Right atrium auricular region (tissue), 2 donors: ENCODE data around the gene NTNG2. TPM values are rescaled to one million over a fixed set of nuclear protein-coding genes. Genes with fewer than 3 reads are reported as not detected.

ENCODE experiments used
- DNase-seq: peaks from one replicate; pipeline ENCODE4 v3.0.0-alpha.2; 2019; ENCODE audit warnings: low spot score
- H3K27ac ChIP-seq, 2 donors: fragments of 200-600 bp; sonication (generic); 1 replicate in 1 of 2; 2 replicates in 1 of 2; pipeline ENCODE4 v1.5.1; 2016 to 2019
- H3K27me3 ChIP-seq, 2 donors: fragments of 200-600 bp; sonication (generic); one replicate each; pipeline versions ENCODE4 v1.5.1 to v1.6.0; 2017 to 2019
- H3K36me3 ChIP-seq: fragments of 200-600 bp; sonication (generic); one replicate; pipeline ENCODE4 v1.5.1; 2016
- H3K4me1 ChIP-seq, 2 donors: fragments of 200-600 bp; sonication (generic); one replicate each; pipeline versions ENCODE4 v1.5.1 to v1.6.0; 2017 to 2019
- H3K4me3 ChIP-seq, 2 donors: fragments of 200-600 bp; sonication (generic); 1 replicate in 1 of 2; 2 replicates in 1 of 2; pipeline ENCODE4 v1.5.1; 2017 to 2019; ENCODE audit warnings: mild to moderate bottlenecking in 1 of 2, moderate library complexity in 1 of 2
- H3K9me3 ChIP-seq, 2 donors: fragments of 200-600 bp; sonication (generic); one replicate each; pipeline ENCODE4 v1.5.1; 2019
- total RNA-seq, 2 donors: library from RNA; depleted of rRNA; stranded (reverse); fragments of >200 nt; gene quantifications; one replicate each; pipeline ENCODE4 v1.1.0, GENCODE V29; 2016
- TF ChIP-seq, protein P1 (sequence below), 2 donors: fragments of 200-600 bp; sonication (generic); IDR thresholded peaks; one replicate each; pipeline ENCODE4 v1.5.1; 2019; ENCODE audit warnings: antibody characterized with exemption in 2 of 2

NTNG2 gene
- total RNA-seq, 2 donors from 2014 or later, result 5.2 to 16.9 TPM

DNA sequence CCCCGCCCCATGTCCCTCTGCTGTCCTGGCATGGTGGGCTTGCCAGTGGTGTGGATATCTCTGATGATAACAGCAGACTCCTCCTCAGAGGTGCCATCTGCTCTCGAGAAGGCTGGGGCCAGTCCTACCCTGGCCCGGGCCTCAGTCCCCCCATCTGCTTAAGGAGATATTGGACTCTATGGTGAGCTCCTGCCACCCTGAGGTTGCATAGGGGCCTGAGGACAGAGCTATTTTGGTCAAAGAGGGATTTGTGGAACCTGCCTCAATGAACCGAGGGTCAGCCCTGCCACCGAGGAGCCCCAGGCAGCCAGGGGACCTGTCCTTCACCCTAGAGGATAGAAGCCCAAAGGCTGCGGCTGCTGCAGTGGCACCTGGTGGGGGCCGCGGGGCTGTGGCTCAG, 32.6 kb downstream of the NTNG2 start:
- no peak overlapping the region for H3K4me3 ChIP-seq
- no peaks in the 10 kb centered on the region for H3K4me1 ChIP-seq
- H3K27me3 ChIP-seq, result no peaks in the 10 kb centered on the region
- DNase-seq, result no peak
- TF ChIP-seq, protein P1, sequence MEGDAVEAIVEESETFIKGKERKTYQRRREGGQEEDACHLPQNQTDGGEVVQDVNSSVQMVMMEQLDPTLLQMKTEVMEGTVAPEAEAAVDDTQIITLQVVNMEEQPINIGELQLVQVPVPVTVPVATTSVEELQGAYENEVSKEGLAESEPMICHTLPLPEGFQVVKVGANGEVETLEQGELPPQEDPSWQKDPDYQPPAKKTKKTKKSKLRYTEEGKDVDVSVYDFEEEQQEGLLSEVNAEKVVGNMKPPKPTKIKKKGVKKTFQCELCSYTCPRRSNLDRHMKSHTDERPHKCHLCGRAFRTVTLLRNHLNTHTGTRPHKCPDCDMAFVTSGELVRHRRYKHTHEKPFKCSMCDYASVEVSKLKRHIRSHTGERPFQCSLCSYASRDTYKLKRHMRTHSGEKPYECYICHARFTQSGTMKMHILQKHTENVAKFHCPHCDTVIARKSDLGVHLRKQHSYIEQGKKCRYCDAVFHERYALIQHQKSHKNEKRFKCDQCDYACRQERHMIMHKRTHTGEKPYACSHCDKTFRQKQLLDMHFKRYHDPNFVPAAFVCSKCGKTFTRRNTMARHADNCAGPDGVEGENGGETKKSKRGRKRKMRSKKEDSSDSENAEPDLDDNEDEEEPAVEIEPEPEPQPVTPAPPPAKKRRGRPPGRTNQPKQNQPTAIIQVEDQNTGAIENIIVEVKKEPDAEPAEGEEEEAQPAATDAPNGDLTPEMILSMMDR (IDR thresholded peaks at IDR 0.05), result no peak
- H3K27ac ChIP-seq, result no peak overlapping the region
- H3K9me3 ChIP-seq, result no peaks in the 10 kb centered on the region
- no peaks in the 10 kb centered on the region for H3K36me3 ChIP-seq

DNA sequence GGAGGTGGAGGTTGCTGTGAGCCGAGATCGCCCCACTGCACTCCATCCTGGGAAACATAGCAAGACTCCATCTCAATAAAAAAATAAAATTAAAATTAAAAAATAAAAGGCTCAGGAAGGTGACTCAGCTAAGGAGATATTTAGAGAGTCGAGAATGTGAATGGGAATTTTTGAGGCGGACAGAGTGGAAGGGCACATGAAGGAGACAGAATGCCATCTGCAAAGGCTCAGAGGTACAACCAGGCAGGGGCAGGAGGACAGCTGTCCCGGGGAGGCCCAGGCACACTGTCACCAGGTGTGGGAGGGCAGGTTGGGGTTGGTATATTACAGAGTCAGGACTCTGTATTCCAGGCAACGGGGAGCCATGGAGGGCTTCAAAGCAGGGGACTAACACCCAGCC, 35.5 kb downstream of the NTNG2 start:
- H3K27me3 ChIP-seq, result no peaks in the 10 kb centered on the region
- H3K4me1 ChIP-seq, result no peaks in the 10 kb centered on the region
- H3K27ac ChIP-seq, result no peak overlapping the region
- DNase-seq, result no peak
- H3K4me3 ChIP-seq, result no peak overlapping the region
- no peaks in the 10 kb centered on the region for H3K36me3 ChIP-seq
- H3K9me3 ChIP-seq, result no peaks in the 10 kb centered on the region
- TF ChIP-seq, protein P1 (IDR thresholded peaks at IDR 0.05), result no peak

DNA sequence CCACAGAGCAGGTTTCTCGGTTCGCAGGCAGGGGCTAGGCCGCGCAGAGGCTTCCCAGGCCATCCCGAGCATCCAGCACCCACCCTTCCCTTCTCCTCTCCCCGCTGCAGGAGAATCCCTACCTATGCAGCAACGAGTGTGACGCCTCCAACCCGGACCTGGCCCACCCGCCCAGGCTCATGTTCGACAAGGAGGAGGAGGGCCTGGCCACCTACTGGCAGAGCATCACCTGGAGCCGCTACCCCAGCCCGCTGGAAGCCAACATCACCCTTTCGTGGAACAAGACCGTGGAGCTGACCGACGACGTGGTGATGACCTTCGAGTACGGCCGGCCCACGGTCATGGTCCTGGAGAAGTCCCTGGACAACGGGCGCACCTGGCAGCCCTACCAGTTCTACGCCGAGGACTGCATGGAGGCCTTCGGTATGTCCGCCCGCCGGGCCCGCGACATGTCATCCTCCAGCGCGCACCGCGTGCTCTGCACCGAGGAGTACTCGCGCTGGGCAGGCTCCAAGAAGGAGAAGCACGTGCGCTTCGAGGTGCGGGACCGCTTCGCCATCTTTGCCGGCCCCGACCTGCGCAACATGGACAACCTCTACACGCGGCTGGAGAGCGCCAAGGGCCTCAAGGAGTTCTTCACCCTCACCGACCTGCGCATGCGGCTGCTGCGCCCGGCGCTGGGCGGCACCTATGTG, 36.1 kb downstream of the NTNG2 start:
- Histone ChIP-seq H3K36me3 (no peaks in the 10 kb centered on the region), H3K27ac (no peak overlapping the region), H3K4me3 (no peak overlapping the region), H3K9me3 (no peaks in the 10 kb centered on the region), H3K27me3 (no peaks in the 10 kb centered on the region), H3K4me1 (no peaks in the 10 kb centered on the region)
- no peak for DNase-seq
- TF ChIP-seq, protein P1 (IDR thresholded peaks at IDR 0.05), result no peak

DNA sequence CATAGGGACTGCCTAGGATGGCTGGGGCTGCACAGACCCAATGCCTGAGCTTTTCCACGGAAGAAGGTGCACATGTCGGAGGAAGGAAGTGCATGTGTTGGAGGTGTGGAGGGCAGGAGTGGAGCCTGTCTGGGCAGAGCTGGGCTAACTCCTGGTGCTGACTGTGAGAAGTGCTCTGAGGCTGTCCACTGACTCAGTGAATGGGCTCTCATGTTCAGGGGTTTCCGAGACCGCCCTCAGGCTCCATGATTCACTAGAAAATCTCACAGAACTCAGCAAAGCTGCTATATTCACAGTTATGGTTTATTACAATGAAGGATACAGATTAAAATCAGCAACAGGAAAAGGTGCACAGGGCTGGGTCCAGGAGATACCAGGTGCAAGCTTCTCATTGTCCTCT, 37.2 kb downstream of the NTNG2 start:
- TF ChIP-seq, protein P1 (IDR thresholded peaks at IDR 0.05), result no peak
- Histone ChIP-seq H3K27me3 (no peaks in the 10 kb centered on the region), H3K27ac (no peak overlapping the region)

DNA sequence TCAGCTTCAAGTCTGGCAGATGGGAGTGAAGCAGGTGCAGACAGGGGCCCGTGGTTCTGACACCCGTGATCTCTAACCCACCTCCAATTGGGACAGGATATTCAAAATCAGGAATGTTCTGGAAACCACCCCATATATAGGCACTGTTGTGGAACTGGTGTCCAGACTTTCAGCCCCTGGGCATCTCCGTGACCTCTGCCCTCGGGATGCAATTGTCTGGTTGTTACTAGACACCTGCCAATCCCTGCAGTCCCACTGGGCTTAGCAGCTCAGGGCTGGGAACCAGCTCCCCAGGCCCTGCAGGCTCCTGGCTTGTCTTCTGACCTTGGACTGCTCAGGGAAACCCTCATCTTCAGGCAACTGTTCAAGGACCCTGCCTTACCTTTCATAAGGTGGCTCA, 38.8 kb downstream of the NTNG2 start:
- Histone ChIP-seq H3K9me3 (no peaks in the 10 kb centered on the region), H3K36me3 (no peaks in the 10 kb centered on the region), H3K27ac (no peak overlapping the region), H3K4me3 (no peak overlapping the region), H3K27me3 (no peaks in the 10 kb centered on the region), H3K4me1 (no peaks in the 10 kb centered on the region)
- DNase-seq, result no peak
- TF ChIP-seq, protein P1 (IDR thresholded peaks at IDR 0.05), result no peak

More for the DNA sequence above, 37.2 kb downstream of the NTNG2 start:
- Histone ChIP-seq H3K4me1 (no peaks in the 10 kb centered on the region), H3K36me3 (no peaks in the 10 kb centered on the region), H3K4me3 (no peak overlapping the region), H3K9me3 (no peaks in the 10 kb centered on the region)
- DNase-seq, result no peak

DNA sequence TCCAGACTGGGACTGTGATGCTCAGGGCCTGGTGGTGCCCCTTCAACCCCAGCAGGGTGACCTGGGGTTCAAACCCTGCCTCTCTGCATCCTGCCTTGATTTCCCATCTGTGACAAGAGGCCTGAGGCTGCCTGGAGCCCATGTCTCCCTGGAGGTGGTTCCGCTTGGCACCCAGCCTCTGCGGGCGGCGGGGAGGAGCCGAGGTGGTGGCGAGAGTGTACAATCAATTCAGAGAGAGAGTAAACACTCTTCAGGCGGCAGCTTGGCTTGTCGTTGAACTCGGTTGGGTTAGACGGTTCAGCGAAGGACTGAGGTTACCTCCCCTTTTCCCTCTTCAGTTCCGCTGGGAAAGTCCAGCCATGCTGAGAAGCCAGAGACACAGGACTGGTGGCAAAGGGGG, 39.3 kb downstream of the NTNG2 start:
- Histone ChIP-seq H3K4me3 (no peak overlapping the region), H3K9me3 (no peaks in the 10 kb centered on the region), H3K36me3 (no peaks in the 10 kb centered on the region), H3K27me3 (no peaks in the 10 kb centered on the region), H3K27ac (no peak overlapping the region), H3K4me1 (no peaks in the 10 kb centered on the region)
- no peak for DNase-seq
- TF ChIP-seq, protein P1 (IDR thresholded peaks at IDR 0.05), result no peak
